Inferior parietal cortex (tissue), 1 donor: ENCODE results near the gene SMTNL1.
A peak's percentile ranks its signal among the peaks of the same experiment; 100 is the strongest.

Experiments
- DNase-seq: peaks from one replicate; pipeline ENCODE4 v3.0.0-alpha.2; 2016; ENCODE audit errors: extremely low spot score

The SMTNL1 gene

GRCh38 chr11:57536947-57537619, at the start of gene SMTNL1:
Gene SMTNL1 (plus strand): TSS chr11:57537595. CDS start chr11:57542643, 5,048 bp downstream.
- no peak for DNase-seq

- no peak for DNase-seq
These were observed 49.3 kb upstream of the SMTNL1 start for GRCh38 chr11:57487920-57488659.

GRCh38 chr11:57490456-57491248, 46.7 kb upstream of the SMTNL1 start:
- DNase-seq, result no peak

GRCh38 chr11:57491371-57492061, 45.9 kb upstream of the SMTNL1 start:
- no peak for DNase-seq

- DNase-seq, result no peak
These were observed 43.6 kb upstream of the SMTNL1 start for GRCh38 chr11:57493507-57494503.

GRCh38 chr11:57496109-57496820, 41.1 kb upstream of the SMTNL1 start:
- no peak for DNase-seq

GRCh38 chr11:57497303-57498247, 39.8 kb upstream of the SMTNL1 start:
- DNase-seq, result no peak

GRCh38 chr11:57498540-57498939, 38.9 kb upstream of the SMTNL1 start:
- no peak for DNase-seq

- peak; percentile 86 for DNase-seq
These were observed 37.9 kb upstream of the SMTNL1 start for GRCh38 chr11:57499413-57499982.

- no peak for DNase-seq
These were observed 37.4 kb upstream of the SMTNL1 start for GRCh38 chr11:57499983-57500461.

GRCh38 chr11:57500515-57500914, 36.9 kb upstream of the SMTNL1 start:
- DNase-seq, result no peak

GRCh38 chr11:57500926-57501325, 36.5 kb upstream of the SMTNL1 start:
- no peak for DNase-seq

- no peak for DNase-seq
These were observed 35.4 kb upstream of the SMTNL1 start for GRCh38 chr11:57501953-57502352.

- DNase-seq, result no peak
These were observed 35.0 kb upstream of the SMTNL1 start for GRCh38 chr11:57502376-57502775.

GRCh38 chr11:57502870-57503269, 34.5 kb upstream of the SMTNL1 start:
- no peak for DNase-seq

GRCh38 chr11:57504511-57504910, 32.9 kb upstream of the SMTNL1 start:
- DNase-seq, result no peak

GRCh38 chr11:57506522-57506921, 30.9 kb upstream of the SMTNL1 start:
- no peak for DNase-seq
